OCI-LY1 (cell line): ENCODE results near the gene CYSRT1.

Source experiments
- CTCF ChIP-seq: fragments of 200-600 bp; sonication (generic), shearing (Covaris generic); IDR thresholded peaks from 2 replicates; pipeline ENCODE4 v1.5.1; 2017; ENCODE audit warnings: mild to moderate bottlenecking, antibody characterized with exemption, low read length, moderate library complexity, mixed read lengths
- EZH2 ChIP-seq: fragments of 200-600 bp; sonication (generic), shearing (Covaris generic); IDR thresholded peaks from 2 replicates; pipeline ENCODE4 v1.8.0; 2017; ENCODE audit warnings: borderline replicate concordance, mixed run types, mild to moderate bottlenecking, antibody characterized with exemption, low read length, moderate library complexity, mixed read lengths

- TF ChIP-seq EZH2 = no peak
- TF ChIP-seq CTCF = peak; percentile 99
These were observed 11.4 kb downstream of the CYSRT1 start for GRCh38 chr9:137236238-137236935.
